Subcutaneous abdominal adipose tissue (tissue), 5 donors: Measurements from ENCODE around the gene BABAM2.
A peak's percentile ranks its signal among the peaks of the same experiment; 100 is the strongest.

ENCODE experiments used
- H3K27ac ChIP-seq: one replicate; pipeline ENCODE4 v1.7.0; 2013; ENCODE audit warnings: low read depth, mild to moderate bottlenecking, inconsistent platforms, low read length, moderate library complexity
- H3K27me3 ChIP-seq, 5 donors: one replicate each; pipeline ENCODE4 v1.7.0; 2013; ENCODE audit warnings: low read length in 5 of 5, inconsistent platforms in 1 of 5; ENCODE audit not compliant: control insufficient read depth in 5 of 5, insufficient read depth in 4 of 5
- H3K36me3 ChIP-seq, 5 donors: one replicate each; pipeline ENCODE4 v1.7.0; 2013; ENCODE audit warnings: low read length in 5 of 5; ENCODE audit not compliant: control insufficient read depth in 5 of 5, insufficient read depth in 5 of 5
- H3K4me1 ChIP-seq, 5 donors: one replicate each; pipeline ENCODE4 v1.7.0; 2013; ENCODE audit warnings: low read length in 5 of 5, mild to moderate bottlenecking in 3 of 5, moderate library complexity in 1 of 5; ENCODE audit not compliant: control insufficient read depth in 5 of 5, insufficient read depth in 5 of 5
- H3K4me3 ChIP-seq, 5 donors: one replicate each; pipeline ENCODE4 v1.7.0; 2013; ENCODE audit warnings: low read length in 5 of 5, low read depth in 1 of 5
- H3K9ac ChIP-seq, 5 donors: one replicate each; pipeline ENCODE4 v1.7.0; 2013; ENCODE audit warnings: low read length in 5 of 5, mild to moderate bottlenecking in 4 of 5, moderate library complexity in 3 of 5
- H3K9me3 ChIP-seq, 5 donors: one replicate each; pipeline ENCODE4 v1.7.0; 2013; ENCODE audit warnings: low read length in 5 of 5; ENCODE audit not compliant: control insufficient read depth in 5 of 5
- donor health status: healthy.
- donor health status: healthy.
- donor health status: healthy.
- donor health status: healthy.
- donor health status: healthy.

The BABAM2 gene

DNA sequence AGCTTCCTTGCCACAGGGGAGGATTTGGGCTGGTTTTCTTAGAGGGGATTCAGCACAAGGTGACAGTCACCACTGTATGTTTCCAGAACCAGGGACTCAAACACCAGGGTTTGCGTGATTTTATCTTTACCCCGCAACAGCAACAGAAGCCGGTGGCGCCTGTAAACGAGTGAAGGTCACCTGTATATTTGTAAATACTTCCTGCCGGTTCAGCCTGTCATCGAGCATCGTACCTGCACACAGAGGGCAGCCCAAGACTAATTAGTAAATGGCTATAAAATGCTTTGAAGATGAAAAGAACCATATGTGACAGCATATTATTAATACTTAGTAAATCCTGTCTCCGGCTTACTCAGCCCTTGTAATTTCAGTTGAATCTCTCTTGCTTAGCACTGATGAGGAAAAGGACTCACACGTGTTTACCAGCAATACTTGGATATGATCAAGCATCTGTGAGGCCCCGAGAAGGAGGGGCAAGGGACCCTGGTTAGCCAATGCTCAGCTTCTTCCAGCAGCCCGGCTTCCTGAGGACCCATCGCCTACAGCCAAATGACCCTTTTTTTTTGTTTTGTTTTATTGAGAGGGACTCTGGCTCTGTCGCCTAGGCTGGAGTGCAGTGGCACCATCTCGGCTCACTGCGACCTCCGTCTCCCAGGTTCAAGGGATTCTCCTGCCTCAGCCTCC lies 450.8 kb downstream of the BABAM2 start:
- H3K27ac ChIP-seq, result peak overlapping the region; percentile 72
- peaks cover 0 to 4% (median 0%) of the 10 kb centered on the region in 5 donors for H3K36me3 ChIP-seq
- no peak overlapping the region for H3K9ac ChIP-seq
- H3K4me1 ChIP-seq, result peaks cover 10 to 48% (median 35%) of the 10 kb centered on the region in 5 donors
- H3K27me3 ChIP-seq, result no peaks in the 10 kb centered on the region
- no peak overlapping the region for H3K4me3 ChIP-seq
- no peaks in the 10 kb centered on the region for H3K9me3 ChIP-seq

DNA sequence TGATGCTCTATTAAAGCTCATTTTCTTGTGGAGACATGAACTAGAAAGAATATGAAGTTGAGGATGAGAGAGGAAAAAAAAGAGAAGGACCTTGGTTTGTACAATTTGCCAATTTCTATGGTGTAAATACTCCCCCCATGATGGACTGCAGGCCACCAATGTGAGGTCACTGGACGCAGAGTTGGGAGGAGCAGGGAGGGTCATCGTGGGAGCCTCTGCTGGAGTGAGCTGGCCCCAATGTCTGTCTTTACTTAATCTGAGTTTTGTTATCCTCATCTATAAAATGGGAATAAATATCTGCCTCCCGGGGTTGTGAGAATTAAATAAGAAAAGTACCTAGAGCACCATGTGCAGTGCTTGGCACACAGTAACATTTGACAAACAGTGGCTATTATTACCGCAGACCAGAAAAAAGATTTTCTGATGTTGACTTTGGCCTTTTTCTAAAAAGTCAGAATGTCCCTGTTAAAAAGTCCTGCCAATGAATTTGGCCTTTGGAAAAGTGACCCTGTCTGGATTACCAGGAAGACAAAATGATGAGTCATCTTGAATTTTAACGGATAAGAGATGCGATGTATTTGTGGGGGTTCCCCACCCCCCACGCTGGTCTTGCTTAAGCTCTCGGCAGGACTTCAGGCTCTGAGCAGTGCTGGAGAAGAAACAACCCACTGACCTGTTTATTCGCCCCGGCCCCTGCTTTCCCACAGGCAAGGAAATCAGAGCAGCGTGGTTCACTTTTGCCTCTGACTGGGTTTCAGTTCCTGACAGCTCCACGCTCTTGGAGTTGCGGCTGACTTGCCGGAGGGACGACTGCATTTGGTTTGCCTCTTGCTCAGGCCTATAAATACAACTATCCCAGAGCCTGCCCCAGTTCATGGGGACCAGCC lies 451.8 kb downstream of the BABAM2 start:
- peak overlapping the region in 1 of 5 donors; percentile 45 for H3K4me3 ChIP-seq
- H3K9me3 ChIP-seq, result no peaks in the 10 kb centered on the region
- peak overlapping the region in 4 of 5 donors; percentile 5 to 63 (median 22) for H3K9ac ChIP-seq
- H3K4me1 ChIP-seq, result peaks cover 10 to 41% (median 29%) of the 10 kb centered on the region in 5 donors
- H3K27ac ChIP-seq, result peak overlapping the region; percentile 72
- H3K36me3 ChIP-seq, result peaks cover 0 to 4% (median 0%) of the 10 kb centered on the region in 5 donors
- H3K27me3 ChIP-seq, result no peaks in the 10 kb centered on the region

DNA sequence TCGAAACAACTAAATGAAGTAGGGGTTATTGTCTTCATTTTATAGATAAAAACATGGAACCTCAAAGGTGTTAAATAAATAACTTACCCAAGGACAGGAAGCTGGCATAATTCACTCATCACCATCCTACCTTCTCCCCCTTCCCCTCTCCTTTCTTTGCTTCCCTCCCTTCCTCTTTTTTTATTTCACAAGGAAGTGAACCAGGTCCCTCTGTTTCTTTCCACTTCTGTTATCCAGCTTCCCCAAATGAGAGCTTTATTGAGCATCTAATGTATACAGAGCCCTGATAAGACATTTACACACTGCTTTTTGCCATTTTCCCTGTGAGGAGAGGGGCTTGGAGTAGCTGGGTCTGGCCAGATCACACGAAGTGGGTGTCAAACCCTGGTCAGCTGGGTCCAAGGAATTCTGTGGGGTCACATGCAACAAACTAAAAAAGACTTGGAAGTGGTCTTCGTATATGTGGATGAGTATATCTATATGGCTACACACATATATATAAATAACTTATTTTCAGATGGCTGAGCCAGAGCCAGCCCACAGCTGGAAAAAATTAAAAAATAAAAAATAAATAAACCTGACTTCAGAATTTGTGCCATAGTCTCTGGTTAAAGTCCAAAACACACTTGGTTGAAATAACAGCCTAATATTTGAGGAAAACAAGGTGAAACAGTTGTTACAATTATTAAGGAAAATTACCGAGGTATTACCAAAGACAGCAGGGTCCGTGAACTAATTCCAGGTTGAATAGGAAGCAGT lies 452.8 kb downstream of the BABAM2 start:
- Histone ChIP-seq H3K36me3 (peaks cover 0 to 4% (median 0%) of the 10 kb centered on the region in 5 donors), H3K9ac (no peak overlapping the region), H3K4me3 (no peak overlapping the region), H3K27me3 (peaks cover 0 to 3% (median 0%) of the 10 kb centered on the region in 5 donors), H3K4me1 (peaks cover 8 to 41% (median 27%) of the 10 kb centered on the region in 5 donors), H3K9me3 (no peaks in the 10 kb centered on the region), H3K27ac (peak overlapping the region; percentile 72)

DNA sequence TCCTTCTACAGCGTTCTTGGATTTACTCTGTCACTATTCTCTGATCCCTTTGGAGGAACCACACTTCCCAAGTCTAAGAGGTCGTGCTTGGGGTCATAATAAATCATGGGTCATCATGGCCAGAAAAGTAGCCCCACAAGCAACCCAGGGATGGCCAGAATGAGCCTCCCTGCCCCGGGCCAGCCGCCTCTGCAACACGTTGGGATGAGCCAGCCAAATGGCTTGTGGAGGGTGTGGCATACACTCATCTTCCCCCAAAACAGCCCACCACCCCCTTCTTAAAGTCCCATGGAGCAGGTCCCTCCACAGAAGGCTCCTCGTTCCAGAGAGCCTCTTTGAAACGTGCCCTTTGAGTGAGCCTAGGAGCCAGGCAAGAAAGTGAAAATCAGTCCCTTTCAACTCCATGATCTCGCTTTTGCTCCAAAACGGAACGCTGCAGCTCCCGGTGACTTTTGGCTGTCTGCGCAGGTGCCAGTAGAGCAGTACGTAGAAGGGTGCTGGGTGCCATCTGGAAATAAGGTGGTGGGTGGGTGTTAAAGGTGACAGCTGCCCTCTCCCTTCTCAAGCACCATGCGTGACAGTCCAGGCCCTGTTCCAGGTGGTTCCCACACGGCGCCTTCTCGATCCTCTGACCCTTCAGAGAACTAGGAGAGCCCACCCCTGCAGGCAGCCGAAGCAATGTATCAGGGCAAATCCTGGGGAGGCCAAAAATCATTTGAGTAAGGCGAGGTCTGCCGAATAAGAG lies 453.6 kb downstream of the BABAM2 start:
- Histone ChIP-seq H3K9ac (no peak overlapping the region), H3K27ac (no peak overlapping the region)

DNA sequence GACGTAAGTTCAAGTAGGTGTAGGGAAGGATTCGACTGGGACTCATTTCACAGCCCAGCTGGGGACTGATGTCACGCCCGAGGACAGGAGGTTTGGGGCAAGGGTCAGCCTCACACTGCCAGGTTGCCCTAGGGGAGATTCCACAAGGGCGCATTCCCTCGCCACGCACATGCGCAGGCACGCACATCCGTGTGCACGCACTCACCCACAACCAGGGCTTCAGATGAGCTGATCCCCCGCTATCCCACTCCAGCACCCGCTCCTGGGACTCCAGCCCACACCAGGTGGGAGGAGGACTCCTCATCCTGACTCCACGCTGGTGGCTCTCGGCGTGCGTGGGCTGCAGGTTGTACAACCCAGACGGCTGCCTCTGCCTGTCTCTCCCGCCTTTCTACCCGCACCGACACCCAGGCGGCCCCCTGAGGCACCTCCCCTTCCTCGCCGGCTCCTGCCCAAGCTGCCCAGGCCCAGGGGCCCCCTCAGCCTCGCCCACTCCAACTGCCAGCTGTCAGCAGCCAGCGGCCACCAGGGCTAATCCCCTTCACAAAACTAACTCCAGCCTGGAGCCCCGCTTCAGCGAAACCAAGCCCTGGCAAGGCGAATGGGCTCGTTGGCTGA lies 454.3 kb downstream of the BABAM2 start:
- Histone ChIP-seq H3K4me1 (peaks cover 5 to 35% (median 20%) of the 10 kb centered on the region in 5 donors), H3K9ac (no peak overlapping the region), H3K27me3 (peaks cover 0 to 3% (median 0%) of the 10 kb centered on the region in 5 donors), H3K27ac (no peak overlapping the region), H3K9me3 (no peaks in the 10 kb centered on the region), H3K36me3 (no peaks in the 10 kb centered on the region), H3K4me3 (no peak overlapping the region)

More for the DNA sequence above, 453.6 kb downstream of the BABAM2 start:
- no peak overlapping the region for H3K4me3 ChIP-seq
- peaks cover 5 to 35% (median 20%) of the 10 kb centered on the region in 5 donors for H3K4me1 ChIP-seq
- peaks cover 0 to 3% (median 0%) of the 10 kb centered on the region in 5 donors for H3K27me3 ChIP-seq
- peaks cover 0 to 4% (median 0%) of the 10 kb centered on the region in 5 donors for H3K36me3 ChIP-seq
- H3K9me3 ChIP-seq, result no peaks in the 10 kb centered on the region

DNA sequence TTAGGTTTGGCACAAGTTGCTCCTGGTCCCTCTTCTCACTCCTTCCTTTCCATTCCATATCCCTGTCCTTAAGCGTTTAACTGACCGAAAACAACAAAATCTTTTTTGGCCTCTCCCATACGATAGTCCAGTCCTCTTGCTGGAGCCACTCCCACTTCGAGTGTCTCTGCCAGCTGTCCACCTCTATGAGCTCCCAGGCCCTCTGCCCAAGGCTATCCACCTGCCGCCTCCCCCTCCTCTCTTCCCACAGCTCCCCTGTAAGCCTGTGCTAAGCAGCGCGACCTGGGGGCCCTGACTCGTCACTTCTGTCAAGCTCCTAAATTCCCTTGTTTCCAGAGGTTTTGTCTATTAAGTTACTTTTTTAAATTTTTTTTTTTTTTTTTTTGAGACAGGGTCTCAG lies 455.1 kb downstream of the BABAM2 start:
- Histone ChIP-seq H3K4me1 (peaks cover 5 to 34% (median 19%) of the 10 kb centered on the region in 5 donors), H3K4me3 (no peak overlapping the region)

DNA sequence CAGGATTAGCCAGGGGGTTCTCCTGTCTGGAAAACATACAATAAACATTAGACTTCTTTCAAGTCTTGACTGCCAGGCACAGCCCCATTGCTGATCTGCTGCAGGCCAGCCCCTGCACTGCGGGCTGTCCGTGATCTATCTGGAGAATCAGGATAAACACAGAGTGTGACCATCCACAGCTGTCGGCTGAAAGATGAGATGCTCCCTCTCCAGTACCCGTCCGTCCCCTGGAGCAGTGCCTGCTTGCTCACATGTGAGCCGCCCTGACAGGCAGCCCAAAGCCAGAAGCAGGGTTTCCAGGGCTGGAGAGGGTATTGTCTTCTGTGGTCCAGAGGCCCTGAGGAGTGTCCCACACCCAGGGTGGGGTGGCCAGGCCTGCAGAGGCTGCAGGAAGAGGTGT lies 456.1 kb downstream of the BABAM2 start:
- no peaks in the 10 kb centered on the region for H3K9me3 ChIP-seq
- H3K27me3 ChIP-seq, result peaks cover 0 to 3% (median 0%) of the 10 kb centered on the region in 5 donors
- no peaks in the 10 kb centered on the region for H3K36me3 ChIP-seq
- H3K9ac ChIP-seq, result no peak overlapping the region
- no peak overlapping the region for H3K27ac ChIP-seq
- H3K4me3 ChIP-seq, result no peak overlapping the region
- H3K4me1 ChIP-seq, result peaks cover 5 to 33% (median 19%) of the 10 kb centered on the region in 5 donors

More for the DNA sequence above, 455.1 kb downstream of the BABAM2 start:
- H3K27me3 ChIP-seq, result peaks cover 0 to 3% (median 0%) of the 10 kb centered on the region in 5 donors
- H3K27ac ChIP-seq, result no peak overlapping the region
- H3K9me3 ChIP-seq, result no peaks in the 10 kb centered on the region
- H3K9ac ChIP-seq, result no peak overlapping the region
- no peaks in the 10 kb centered on the region for H3K36me3 ChIP-seq

DNA sequence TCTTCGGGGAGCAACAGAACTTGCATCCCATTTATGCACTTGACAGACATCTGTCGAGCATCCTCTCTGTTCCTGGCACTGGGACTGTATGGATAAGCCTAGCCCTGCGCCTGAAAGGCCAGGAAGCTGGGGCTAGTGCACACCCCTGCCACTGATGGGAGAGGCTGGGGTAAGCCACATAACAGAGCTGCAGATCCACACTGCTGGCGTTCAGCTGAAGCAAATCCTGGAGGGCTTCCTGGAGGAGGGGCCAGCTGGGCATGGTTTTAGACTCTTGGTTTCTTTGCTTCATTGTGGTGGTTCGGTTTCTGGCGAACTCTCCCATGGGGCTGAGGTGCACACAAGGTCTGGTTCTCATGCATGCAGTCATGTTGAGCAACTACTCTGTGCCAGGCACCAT lies 456.7 kb downstream of the BABAM2 start:
- Histone ChIP-seq H3K4me1 (peaks cover 5 to 30% (median 17%) of the 10 kb centered on the region in 5 donors), H3K27ac (no peak overlapping the region), H3K9me3 (no peaks in the 10 kb centered on the region), H3K27me3 (peaks cover 0 to 3% (median 0%) of the 10 kb centered on the region in 5 donors), H3K36me3 (no peaks in the 10 kb centered on the region), H3K9ac (no peak overlapping the region), H3K4me3 (no peak overlapping the region)

DNA sequence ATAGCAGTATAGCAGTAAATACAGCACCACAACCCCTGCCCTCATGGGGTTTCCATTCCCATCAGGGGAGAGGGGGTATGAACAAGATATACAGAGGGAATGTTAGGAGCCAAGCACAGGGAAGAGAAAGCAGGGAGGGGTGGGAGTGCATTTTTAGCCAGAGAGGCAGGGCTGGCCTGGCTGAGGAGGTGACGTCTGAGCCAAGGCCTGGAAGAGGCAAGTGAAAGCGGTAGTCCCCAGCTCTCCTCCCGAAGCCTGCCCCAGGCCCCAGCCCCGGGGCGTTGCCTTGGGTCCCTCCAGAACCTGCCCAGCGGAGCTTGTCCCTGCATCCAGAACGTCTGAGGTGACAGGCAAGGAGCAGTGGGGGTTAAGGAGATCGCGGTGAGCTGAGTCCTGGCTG lies 457.1 kb downstream of the BABAM2 start:
- peak overlapping the region in 1 of 5 donors; percentile 55 for H3K9ac ChIP-seq
- H3K36me3 ChIP-seq, result no peaks in the 10 kb centered on the region
- no peak overlapping the region for H3K27ac ChIP-seq
- H3K4me3 ChIP-seq, result peak overlapping the region in 2 of 5 donors; percentile 13 to 24
- peaks cover 3 to 30% (median 14%) of the 10 kb centered on the region in 5 donors for H3K4me1 ChIP-seq
- peaks cover 0 to 3% (median 0%) of the 10 kb centered on the region in 5 donors for H3K27me3 ChIP-seq
- no peaks in the 10 kb centered on the region for H3K9me3 ChIP-seq
